Stimulated activated CD4-positive, alpha-beta T cell treated with anti-CD3 and anti-CD28 coated beads, TNF-alpha, amount 100 ng/mL, for 1 hour (primary cell): Measurements from ENCODE around the gene HSPA4.
"Not testable (repeated sequence)": the region's sequence is repeated elsewhere in the genome, so short reads cannot be mapped to it uniquely, and the experiment has no call there.

Experiments used
- DNase-seq, 3 donors: peaks; one replicate each; pipeline ENCODE4 v3.0.0-alpha.2; 2020; ENCODE audit warnings: low read depth in 3 of 3, low spot score in 1 of 3

The HSPA4 gene

DNA sequence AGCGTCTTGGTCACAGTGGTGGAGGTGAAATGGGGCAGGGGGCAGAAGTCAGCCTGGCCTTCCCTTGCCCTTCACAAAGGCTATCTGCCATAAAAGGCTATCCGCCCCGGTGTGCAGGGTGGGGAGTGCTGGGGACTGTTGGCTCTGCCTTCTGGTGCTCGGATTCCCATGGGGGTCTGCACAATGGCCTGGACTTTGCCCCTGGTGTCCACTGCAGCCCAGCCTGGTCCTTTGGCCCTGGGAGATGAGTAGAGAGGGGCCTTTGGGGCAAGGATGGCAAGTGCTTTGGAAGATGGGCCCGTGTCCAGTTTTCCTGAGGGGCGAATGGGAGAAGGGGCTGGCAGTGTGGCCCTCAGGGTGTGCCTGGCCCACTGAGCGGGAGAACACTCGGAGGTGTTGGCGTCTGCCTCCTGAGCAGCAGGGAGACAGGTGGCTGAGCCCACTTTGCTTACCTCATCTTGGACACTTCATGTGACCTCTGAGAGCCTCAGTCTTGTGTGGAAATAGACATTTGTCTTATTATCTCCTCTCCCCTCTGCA is 69.9 kb downstream of the HSPA4 start:
- DNase-seq, result no peak

DNA sequence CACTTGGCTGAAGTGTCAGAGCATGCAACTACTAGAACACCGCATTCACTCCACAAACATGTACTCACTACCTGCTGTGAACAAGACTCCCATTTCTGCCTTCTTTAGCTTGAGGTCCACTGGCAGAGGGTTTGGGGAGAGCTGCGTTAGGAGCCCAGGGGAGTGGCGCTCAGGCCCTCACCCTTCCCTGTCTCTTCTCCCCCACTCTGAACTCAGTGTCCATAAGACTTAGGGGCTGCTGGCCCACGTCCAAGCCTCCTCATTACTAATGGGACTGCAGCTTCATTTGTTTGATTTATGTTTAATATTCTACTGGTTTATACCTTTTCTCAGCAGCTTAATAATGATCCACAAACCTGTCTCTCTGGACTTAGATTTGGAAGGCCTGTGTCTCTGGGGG is 70.9 kb downstream of the HSPA4 start:
- DNase-seq, result no peak

DNA sequence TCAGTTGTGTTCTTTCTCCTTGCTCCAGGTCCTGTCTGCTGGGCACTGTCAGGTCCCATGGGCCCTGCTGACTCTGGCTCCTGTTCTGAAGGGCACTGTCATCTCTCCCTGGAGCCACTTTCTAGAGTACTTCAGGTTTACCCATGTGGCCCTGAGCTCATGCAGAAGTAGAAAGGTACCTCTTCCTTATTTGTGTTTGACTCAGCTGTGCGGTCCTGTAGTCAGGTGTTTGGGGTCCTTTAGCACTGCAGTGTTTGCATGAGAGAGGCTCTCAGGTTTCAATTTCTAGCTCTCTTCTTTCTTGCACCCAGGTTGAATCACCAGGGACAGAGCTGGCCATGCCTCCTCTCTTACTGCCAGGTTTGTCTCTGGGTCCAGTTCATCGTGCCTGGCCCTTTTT is 71.5 kb downstream of the HSPA4 start:
- DNase-seq, result no peak

GRCh38 chr5:133124891-133125290 is 73.1 kb downstream of the HSPA4 start:
- DNase-seq, result no peak

GRCh38 chr5:133128066-133128465 is 76.3 kb downstream of the HSPA4 start:
- DNase-seq, result no peak

DNA sequence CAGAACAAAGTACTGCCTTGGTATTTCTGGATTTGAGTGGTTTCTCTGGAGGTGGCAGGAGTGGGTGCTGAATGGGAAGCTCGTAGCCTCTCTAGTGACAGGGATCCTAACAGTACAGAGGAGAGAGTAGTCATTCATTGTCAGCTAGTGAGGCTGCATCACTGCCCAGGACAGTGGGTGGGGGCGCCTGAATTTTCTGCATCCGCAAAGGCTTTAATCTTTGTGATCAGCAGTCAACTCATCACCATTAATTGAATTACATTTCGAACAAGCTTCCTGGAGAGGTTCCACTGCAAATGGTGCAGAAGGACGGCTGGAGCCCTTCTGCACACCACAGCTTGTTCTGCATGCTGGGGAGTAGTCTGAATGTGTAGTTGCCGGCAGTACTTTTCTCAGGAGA is 77.5 kb downstream of the HSPA4 start:
- no peak for DNase-seq

GRCh38 chr5:133129950-133130349 is 78.1 kb downstream of the HSPA4 start:
- DNase-seq, result no peak

DNA sequence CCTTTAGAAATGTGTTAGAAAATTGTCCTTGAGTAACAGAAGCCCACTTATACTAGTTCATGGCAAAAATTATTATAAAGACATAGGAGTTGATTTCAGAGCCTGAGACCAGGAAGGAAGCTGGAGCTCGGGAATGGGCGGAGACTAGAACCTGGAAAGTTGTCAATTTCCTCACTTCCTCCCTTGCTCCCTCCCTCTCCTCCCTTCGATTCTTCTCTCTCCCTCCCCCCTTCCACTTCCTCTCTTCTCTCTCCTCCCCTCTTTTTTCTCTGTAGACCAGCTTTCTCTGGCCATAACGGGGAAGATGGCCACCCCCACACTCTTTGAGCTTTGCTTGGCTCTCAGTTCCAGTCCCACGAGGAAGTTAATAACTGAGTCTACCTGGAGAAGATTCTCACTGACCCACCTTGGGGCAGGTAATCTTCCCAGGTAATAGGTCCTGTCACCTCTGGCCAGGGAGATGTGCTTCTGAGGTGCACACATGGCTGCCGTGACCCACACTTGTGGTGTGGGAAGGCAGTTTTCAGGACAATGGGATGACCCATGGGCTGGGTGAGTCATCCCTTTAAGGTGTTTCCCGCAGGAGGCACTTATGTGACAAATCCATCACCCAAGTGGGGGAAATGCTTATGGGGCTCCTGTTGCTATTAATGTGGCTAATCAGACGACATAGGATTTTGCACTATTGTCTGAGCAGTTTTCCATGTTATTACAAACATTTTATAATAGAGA is 78.7 kb downstream of the HSPA4 start:
- DNase-seq, result no peak

DNA sequence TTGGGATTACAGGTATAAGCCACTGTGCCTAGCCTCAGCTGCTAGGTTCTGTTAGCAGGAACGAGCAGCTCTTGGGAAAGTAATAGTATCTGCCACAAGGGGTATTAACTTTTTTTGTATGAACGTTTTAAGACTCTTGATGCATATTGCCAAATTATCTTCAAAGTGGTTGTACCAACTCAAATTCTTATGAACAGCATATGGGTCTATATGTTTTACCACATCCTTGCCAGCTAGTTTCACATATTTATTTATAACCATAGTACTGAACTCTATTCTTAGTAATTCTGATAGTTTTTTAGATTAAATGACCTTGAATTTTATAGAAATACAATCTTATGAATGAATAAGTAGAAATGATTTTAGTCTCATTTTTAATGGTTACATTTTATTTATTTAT is 80.9 kb downstream of the HSPA4 start:
- no peak for DNase-seq

GRCh38 chr5:133133241-133133640 is 81.4 kb downstream of the HSPA4 start:
- DNase-seq, result not testable (repeated sequence)

DNA sequence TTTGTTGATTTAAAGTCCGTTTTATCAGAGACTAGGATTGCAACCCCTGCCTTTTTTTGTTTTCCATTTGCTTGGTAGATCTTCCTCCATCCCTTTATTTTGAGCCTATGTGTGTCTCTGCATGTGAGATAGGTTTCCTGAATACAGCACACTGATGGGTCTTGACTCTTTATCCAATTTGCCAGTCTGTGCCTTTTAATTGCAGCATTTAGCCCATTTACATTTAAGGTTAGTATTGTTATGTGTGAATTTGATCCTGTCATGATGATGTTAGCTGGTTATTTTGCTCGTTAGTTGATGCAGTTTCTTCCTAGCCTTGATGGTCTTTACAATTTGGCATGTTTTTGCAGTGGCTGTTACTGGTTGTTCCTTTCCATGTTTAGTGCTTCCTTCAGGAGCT is 85.1 kb downstream of the HSPA4 start:
- DNase-seq, result not testable (repeated sequence)

- no peak for DNase-seq
These were observed 88.5 kb downstream of the HSPA4 start for GRCh38 chr5:133140311-133140710.

GRCh38 chr5:133141746-133142145 is 89.9 kb downstream of the HSPA4 start:
- no peak for DNase-seq

GRCh38 chr5:133142782-133143181 is 91.0 kb downstream of the HSPA4 start:
- DNase-seq, result no peak

DNA sequence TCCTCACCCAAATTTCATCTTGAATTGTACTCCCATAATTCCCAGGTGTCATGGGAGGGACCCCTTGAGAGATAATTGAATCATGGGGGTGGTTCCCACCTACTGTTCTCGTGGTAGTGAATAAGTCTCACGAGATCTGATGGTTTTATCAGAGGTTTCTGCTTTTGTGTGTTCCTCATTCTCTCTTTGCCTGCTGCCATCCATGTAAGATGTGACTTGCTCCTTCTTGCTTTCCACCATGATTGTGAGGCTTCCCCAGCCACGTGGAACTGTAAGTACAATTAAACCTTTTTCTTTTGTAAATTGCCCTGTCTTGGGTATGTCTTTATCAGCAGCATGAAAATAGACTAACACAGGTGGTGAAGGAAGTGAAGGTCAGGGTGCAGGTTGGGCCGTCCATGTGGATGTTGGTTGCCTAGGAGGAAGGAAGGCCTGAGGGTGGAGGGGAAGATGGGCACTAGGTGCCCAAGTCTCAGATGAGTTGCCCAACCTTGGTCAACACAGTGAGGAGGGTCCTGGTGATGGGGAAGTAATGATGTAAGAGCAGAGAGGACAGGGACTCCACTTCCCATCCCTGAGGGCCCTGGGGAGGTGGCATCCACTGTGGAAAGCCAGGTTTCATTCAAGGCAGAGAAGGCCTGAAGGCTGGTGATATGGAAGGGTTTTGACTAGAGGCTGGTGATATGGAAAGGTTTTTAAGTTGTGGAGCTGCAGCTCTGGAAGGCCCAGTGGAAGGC is 92.6 kb downstream of the HSPA4 start:
- no peak for DNase-seq

- no peak for DNase-seq
These were observed 93.8 kb downstream of the HSPA4 start for GRCh38 chr5:133145436-133146170.

GRCh38 chr5:133147411-133147810 is 95.6 kb downstream of the HSPA4 start:
- DNase-seq, result no peak

- no peak for DNase-seq
These were observed 96.2 kb downstream of the HSPA4 start for GRCh38 chr5:133147815-133148567.

GRCh38 chr5:133149345-133149744 is 97.5 kb downstream of the HSPA4 start:
- DNase-seq, result no peak

GRCh38 chr5:133150909-133151544 is 99.2 kb downstream of the HSPA4 start:
- DNase-seq, result no peak
